ENCODE measurements around the gene HOXB6.

The HOXB6 gene

GRCh38 chr17:48630009-48630924, 25.5 kb upstream of the HOXB6 start:
- Mint-ChIP-seq H3K27ac (no peak overlapping the region), H3K27me3 (peaks cover 85 to 97% of the 10 kb centered on the region in 2 donors), H3K36me3 (no peaks in the 10 kb centered on the region), H3K9me3 (no peaks in the 10 kb centered on the region), H3K4me1 (peaks cover 9 to 19% of the 10 kb centered on the region in 2 donors), H3K4me3 (no peak overlapping the region)
- ATAC-seq (replicated peaks) (no peak), DNase-seq (no peak)

- Mint-ChIP-seq H3K4me1 (peaks cover 9 to 19% of the 10 kb centered on the region in 2 donors), H3K27ac (no peak overlapping the region), H3K4me3 (no peak overlapping the region), H3K27me3 (peaks cover 78 to 92% of the 10 kb centered on the region in 2 donors), H3K36me3 (no peaks in the 10 kb centered on the region), H3K9me3 (no peaks in the 10 kb centered on the region)
- DNase-seq (no peak), ATAC-seq (replicated peaks) (no peak)
These were observed 24.6 kb upstream of the HOXB6 start for GRCh38 chr17:48629411-48629759.

GRCh38 chr17:48628649-48629410, 24.0 kb upstream of the HOXB6 start:
- Mint-ChIP-seq H3K36me3 (no peaks in the 10 kb centered on the region), H3K4me1 (peaks cover 9 to 19% of the 10 kb centered on the region in 2 donors), H3K9me3 (no peaks in the 10 kb centered on the region), H3K27ac (peak overlapping the region; percentile 43), H3K4me3 (no peak overlapping the region), H3K27me3 (peaks cover 72 to 92% of the 10 kb centered on the region in 2 donors)
- ATAC-seq (replicated peaks), result no peak
- DNase-seq, result no peak

- Mint-ChIP-seq H3K27ac (no peak overlapping the region), H3K4me3 (no peak overlapping the region), H3K27me3 (peaks cover 74 to 92% of the 10 kb centered on the region in 2 donors)
These were observed 23.1 kb upstream of the HOXB6 start for GRCh38 chr17:48627623-48628521.

GRCh38 chr17:48627118-48627597, 22.4 kb upstream of the HOXB6 start:
- ATAC-seq (replicated peaks) (no peak), DNase-seq (no peak)
- Mint-ChIP-seq H3K4me3 (peak overlapping the region in 1 of 2 donors; percentile 78), H3K27ac (no peak overlapping the region), H3K27me3 (peaks cover 74 to 92% of the 10 kb centered on the region in 2 donors), H3K4me1 (peaks cover 9 to 19% of the 10 kb centered on the region in 2 donors), H3K9me3 (no peaks in the 10 kb centered on the region), H3K36me3 (no peaks in the 10 kb centered on the region)

More at GRCh38 chr17:48627623-48628521, 23.1 kb upstream of the HOXB6 start:
- Mint-ChIP-seq H3K4me1 (peaks cover 9 to 19% of the 10 kb centered on the region in 2 donors), H3K36me3 (no peaks in the 10 kb centered on the region), H3K9me3 (no peaks in the 10 kb centered on the region)
- ATAC-seq (replicated peaks), result no peak
- DNase-seq, result no peak

GRCh38 chr17:48626245-48627117, 21.7 kb upstream of the HOXB6 start, which contains the start of gene HOXB9:
TSS of gene HOXB9 (minus strand) at chr17:48626358. CDS start at chr17:48626269, 89 bp downstream.
- Mint-ChIP-seq H3K9me3 (no peaks in the 10 kb centered on the region), H3K4me1 (peaks cover 9 to 19% of the 10 kb centered on the region in 2 donors), H3K27me3 (peaks cover 76 to 92% of the 10 kb centered on the region in 2 donors), H3K4me3 (peak within 1 kb of the TSS; percentile 78 to 89), H3K27ac (peak within 1 kb of the TSS; percentile 90), H3K36me3 (no peaks in the 10 kb centered on the region)
- no peak for ATAC-seq (replicated peaks)
- DNase-seq, result no peak

GRCh38 chr17:48625495-48626244, 20.9 kb upstream of the HOXB6 start:
- peak overlapping the region; percentile 90 for H3K27ac Mint-ChIP-seq
- no peak for DNase-seq
- H3K27me3 Mint-ChIP-seq, result peaks cover 76 to 92% of the 10 kb centered on the region in 2 donors
- no peaks in the 10 kb centered on the region for H3K9me3 Mint-ChIP-seq
- H3K4me3 Mint-ChIP-seq, result peak overlapping the region; percentile 78 to 89
- H3K4me1 Mint-ChIP-seq, result peaks cover 9 to 19% of the 10 kb centered on the region in 2 donors
- no peaks in the 10 kb centered on the region for H3K36me3 Mint-ChIP-seq
- peak; percentile 64 to 80 for ATAC-seq (replicated peaks)

- DNase-seq (no peak), ATAC-seq (replicated peaks) (peak; percentile 24 to 29)
- H3K9me3 Mint-ChIP-seq, result no peaks in the 10 kb centered on the region
- no peaks in the 10 kb centered on the region for H3K36me3 Mint-ChIP-seq
- peaks cover 9 to 20% of the 10 kb centered on the region in 2 donors for H3K4me1 Mint-ChIP-seq
- H3K4me3 Mint-ChIP-seq, result peak overlapping the region; percentile 78 to 89
- H3K27me3 Mint-ChIP-seq, result peaks cover 74 to 94% of the 10 kb centered on the region in 2 donors
- peak overlapping the region; percentile 51 for H3K27ac Mint-ChIP-seq
These were observed 20.0 kb upstream of the HOXB6 start for GRCh38 chr17:48624544-48625494.

GRCh38 chr17:48624118-48624517, 19.3 kb upstream of the HOXB6 start:
- peak overlapping the region; percentile 51 for H3K27ac Mint-ChIP-seq
- no peak overlapping the region for H3K4me3 Mint-ChIP-seq
- peaks cover 74 to 94% of the 10 kb centered on the region in 2 donors for H3K27me3 Mint-ChIP-seq
- H3K36me3 Mint-ChIP-seq, result no peaks in the 10 kb centered on the region
- DNase-seq, result no peak
- no peak for ATAC-seq (replicated peaks)
- peaks cover 12 to 27% of the 10 kb centered on the region in 2 donors for H3K4me1 Mint-ChIP-seq
- H3K9me3 Mint-ChIP-seq, result no peaks in the 10 kb centered on the region

- H3K4me1 Mint-ChIP-seq, result peaks cover 13 to 32% of the 10 kb centered on the region in 2 donors
- DNase-seq (no peak), ATAC-seq (replicated peaks) (no peak)
- no peaks in the 10 kb centered on the region for H3K9me3 Mint-ChIP-seq
- no peak overlapping the region for H3K27ac Mint-ChIP-seq
- H3K27me3 Mint-ChIP-seq, result peaks cover 71 to 95% of the 10 kb centered on the region in 2 donors
- H3K36me3 Mint-ChIP-seq, result no peaks in the 10 kb centered on the region
- no peak overlapping the region for H3K4me3 Mint-ChIP-seq
These were observed 18.8 kb upstream of the HOXB6 start for GRCh38 chr17:48623583-48623982.

- Mint-ChIP-seq H3K27me3 (peaks cover 71 to 95% of the 10 kb centered on the region in 2 donors), H3K36me3 (no peaks in the 10 kb centered on the region), H3K4me3 (no peak overlapping the region), H3K9me3 (no peaks in the 10 kb centered on the region), H3K4me1 (peaks cover 17 to 38% of the 10 kb centered on the region in 2 donors), H3K27ac (no peak overlapping the region)
- ATAC-seq (replicated peaks), result no peak
- DNase-seq, result no peak
These were observed 18.1 kb upstream of the HOXB6 start for GRCh38 chr17:48622857-48623256.

Data from stimulated activated naive B cell treated with anti-CD40 and anti-IgM and Interleukin-4, amounts not matched to agents 10 μg/mL and 1 μg/mL and 100 μg/mL, for 72 hours (primary cell).